T-helper 2 cell treated with Interferon-gamma antibody and Interleukin-4, amounts not matched to agents 100 ng/mL and 5 ng/mL, for 36 hours (primary cell): ENCODE results near the gene NABP2. TPM values are rescaled to one million over a fixed set of nuclear protein-coding genes. Genes with fewer than 3 reads are reported as not detected.
"Not testable (repeated sequence)": the region's sequence is repeated elsewhere in the genome, so short reads cannot be mapped to it uniquely, and the experiment has no call there.

ENCODE experiments used
- intact Hi-C: fragments of 100-400 bp; cut with micrococcal nuclease; formaldehyde crosslinking; loops from one replicate; pipeline ENCODE4 v1.15.1; 2023
- total RNA-seq: library from RNA; stranded (reverse); gene quantifications from 2 replicates; pipeline ENCODE4 v1.2.3, GENCODE V29; 2022

NABP2 gene
- total RNA-seq, 1 donor from 2014 or later, result 67.9 TPM

GRCh38 chr12:56266693-56267442 is 42.7 kb downstream of the NABP2 start, which contains the start of gene COQ10A:
TSS of gene COQ10A (plus strand) at chr12:56266942. CDS start at chr12:56267119, 177 bp downstream.
- intact Hi-C loops, result loop anchor here (1.0 to 5.0 kb wide), 7 partner anchors 9 to 148 kb away; partner anchors contain the start of genes ANKRD52, CNPY2, CS and ESYT1

GRCh38 chr12:56267443-56268071 is 43.4 kb downstream of the NABP2 start:
- intact Hi-C loops, result loop anchor here (1.0 to 5.0 kb wide), 6 partner anchors 33 to 149 kb away; partner anchors contain the start of genes CNPY2, CS, ESYT1 and ZC3H10

GRCh38 chr12:56271031-56271430 is 46.9 kb downstream of the NABP2 start:
- intact Hi-C loops, result no loop called here

- intact Hi-C loops, result not testable (repeated sequence)
Measured at GRCh38 chr12:56272468-56272867, 48.3 kb downstream of the NABP2 start.

- intact Hi-C loops, result no loop called here
Measured at GRCh38 chr12:56274299-56274698, 50.2 kb downstream of the NABP2 start.

GRCh38 chr12:56278905-56279304 is 54.8 kb downstream of the NABP2 start:
- intact Hi-C loops, result no loop called here

Other genes starting within 250 kb of the NABP2 start
- gene SUOX, start 227.1 kb upstream of the NABP2 start, total RNA-seq, result 9.6 and 10.3 TPM in 2 replicates
- gene IKZF4, start 203.3 kb upstream of the NABP2 start, total RNA-seq, result 21.8 and 23.3 TPM in 2 replicates
- 30.9 and 32.4 TPM in 2 replicates for gene RPS26, start 182.4 kb upstream of the NABP2 start, total RNA-seq
- gene ERBB3, start 144.2 kb upstream of the NABP2 start, total RNA-seq, result 0.84 and 1.3 TPM in 2 replicates
- 273 and 291 TPM in 2 replicates for gene PA2G4, start 119.8 kb upstream of the NABP2 start, total RNA-seq
- 3,715 and 3,764 TPM in 2 replicates for gene RPL41, start 107.7 kb upstream of the NABP2 start, total RNA-seq
- gene ZC3H10, start 106.1 kb upstream of the NABP2 start, total RNA-seq, result 9.3 and 9.5 TPM in 2 replicates
- gene ESYT1, start 96.1 kb upstream of the NABP2 start, total RNA-seq, result 362 TPM in 2 replicates
- gene MYL6B, start 71.8 kb upstream of the NABP2 start, total RNA-seq, result 69.9 and 70.7 TPM in 2 replicates
- 1,606 and 1,617 TPM in 2 replicates for gene MYL6, start 66.0 kb upstream of the NABP2 start, total RNA-seq
- 136 and 141 TPM in 2 replicates for gene SMARCC2, start 34.9 kb upstream of the NABP2 start, total RNA-seq
- gene RNF41, start 2.4 kb upstream of the NABP2 start, total RNA-seq, result 31.7 and 32.7 TPM in 2 replicates
- 0.86 and 1.0 TPM in 2 replicates for gene SLC39A5, start 5.7 kb downstream of the NABP2 start, total RNA-seq
- gene ANKRD52, start 34.0 kb downstream of the NABP2 start, total RNA-seq, result 55.3 and 56.1 TPM in 2 replicates
- 18.6 and 19.3 TPM in 2 replicates for gene COQ10A, start 42.6 kb downstream of the NABP2 start, total RNA-seq
- gene CS, start 76.0 kb downstream of the NABP2 start, total RNA-seq, result 242 TPM in 2 replicates
- 129 and 139 TPM in 2 replicates for gene CNPY2, start 91.6 kb downstream of the NABP2 start, total RNA-seq
- gene PAN2, start 109.7 kb downstream of the NABP2 start, total RNA-seq, result 47.4 and 51.6 TPM in 2 replicates
- 8.6 and 10.1 TPM in 2 replicates for gene IL23A, start 114.5 kb downstream of the NABP2 start, total RNA-seq
- 159 and 164 TPM in 2 replicates for gene STAT2, start 135.8 kb downstream of the NABP2 start, total RNA-seq
- gene APOF, start 138.5 kb downstream of the NABP2 start, total RNA-seq, result not detected in 2 replicates
- 56.1 and 56.9 TPM in 2 replicates for gene TIMELESS, start 225.1 kb downstream of the NABP2 start, total RNA-seq
- not detected in 2 replicates for gene MIP, start 230.3 kb downstream of the NABP2 start, total RNA-seq
- 4.4 TPM in 2 replicates for gene SPRYD4, start 244.2 kb downstream of the NABP2 start, total RNA-seq